MCF 10A (cell line): ENCODE measurements around the gene KIF1A. TPM values are rescaled to one million over a fixed set of nuclear protein-coding genes. Genes with fewer than 3 reads are reported as not detected.

Experiments
- BruUV-seq: library from RNA; stranded (reverse); fragments of 400-500 nt; replicated peaks from 2 replicates; lab custom pipeline; 2021; lab: Mats Ljungman, UMichigan
- CTCF ChIA-PET: fragments of 300-600 bp; sonication (Branson Sonifier 250); formaldehyde crosslinking; extraction: SDS; loops from one replicate; lab custom pipeline; 2021; ENCODE audit warnings: antibody characterized with exemption, inconsistent platforms; lab: Yijun Ruan, JAX
- POLR2A ChIA-PET: fragments of 300-600, 350-650 bp; sonication (Branson Sonifier 250); formaldehyde crosslinking; extraction: SDS; loops from one replicate; lab custom pipeline; 2020; ENCODE audit warnings: antibody characterized with exemption, inconsistent platforms; lab: Yijun Ruan, JAX
- DNase-seq: peaks from one replicate; pipeline ENCODE4 v3.0.0-alpha.2; 2018; ENCODE audit not compliant: unreplicated experiment
- H3K27ac Mint-ChIP-seq: one replicate; pipeline ENCODE4 v1.8.0; 2022; ENCODE audit warnings: mild to moderate bottlenecking, low read depth, mixed read lengths; ENCODE audit not compliant: unreplicated experiment
- H3K27me3 Mint-ChIP-seq: one replicate; pipeline ENCODE4 v1.8.0; 2022; ENCODE audit warnings: mixed read lengths; ENCODE audit not compliant: insufficient read depth, unreplicated experiment
- H3K36me3 Mint-ChIP-seq: one replicate; pipeline ENCODE4 v1.8.0; 2022; ENCODE audit warnings: mild to moderate bottlenecking, moderate library complexity, mixed read lengths; ENCODE audit not compliant: insufficient read depth, unreplicated experiment
- H3K4me1 Mint-ChIP-seq: one replicate; pipeline ENCODE4 v1.8.0; 2022; ENCODE audit warnings: mixed read lengths; ENCODE audit not compliant: insufficient read depth, unreplicated experiment
- H3K4me3 Mint-ChIP-seq: one replicate; pipeline ENCODE4 v1.8.0; 2022; ENCODE audit warnings: mild to moderate bottlenecking, moderate library complexity, mixed read lengths; ENCODE audit not compliant: unreplicated experiment
- H3K9me3 Mint-ChIP-seq: one replicate; pipeline ENCODE4 v1.8.0; 2022; ENCODE audit warnings: mixed read lengths; ENCODE audit not compliant: unreplicated experiment
- CTCF ChIP-seq: fragments of 200-600 bp; IDR thresholded peaks from one replicate; pipeline ENCODE4 v1.8.0; 2022; ENCODE audit warnings: antibody characterized with exemption, mild to moderate bottlenecking; ENCODE audit not compliant: unreplicated experiment
- intact Hi-C: fragments of 100-400 bp; cut with micrococcal nuclease; formaldehyde crosslinking; loops from 2 replicates; pipeline ENCODE4 v1.14.1; 2022
- total RNA-seq: library from RNA; stranded (reverse); gene quantifications from 2 replicates; pipeline ENCODE4 v1.2.3, GENCODE V29; 2022

KIF1A gene
- total RNA-seq, 1 experiment from 2014 or later, result not detected

DNA sequence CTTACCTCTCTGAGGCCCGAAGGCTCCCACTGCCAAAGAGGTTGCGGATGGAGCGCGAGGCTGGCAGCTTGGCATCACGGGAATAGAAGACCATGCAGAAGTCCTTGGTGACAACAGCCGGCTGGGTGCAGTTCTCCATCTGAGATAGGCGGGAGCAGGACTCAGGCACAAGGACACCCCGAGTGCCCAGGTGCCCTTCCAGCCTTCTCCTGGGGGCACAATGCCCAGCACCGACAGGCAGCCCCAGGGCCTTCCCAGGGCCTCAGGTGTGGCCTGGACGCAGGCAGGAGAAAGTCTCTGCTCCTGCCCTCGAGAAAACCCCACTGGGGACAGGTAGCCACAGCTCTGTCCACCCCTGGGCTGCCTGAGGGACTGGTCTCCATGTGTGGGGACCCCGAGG is 94.8 kb downstream of the KIF1A start:
- intact Hi-C loops, result no loop called here
- H3K36me3 Mint-ChIP-seq, result no peaks in the 10 kb centered on the region
- BruUV-seq, result no TSS peak

GRCh38 chr2:240724431-240724830 is 95.6 kb downstream of the KIF1A start:
- peaks cover 31% of the 10 kb centered on the region for H3K27me3 Mint-ChIP-seq
- H3K9me3 Mint-ChIP-seq, result no peaks in the 10 kb centered on the region
- intact Hi-C loops, result no loop called here
- BruUV-seq, result no TSS peak
- no peak for DNase-seq
- ChIA-PET POLR2A (no interaction called here), CTCF (no interaction called here)
- H3K4me3 Mint-ChIP-seq, result no peak overlapping the region
- no peak for TF ChIP-seq CTCF
- H3K4me1 Mint-ChIP-seq, result no peaks in the 10 kb centered on the region
- H3K36me3 Mint-ChIP-seq, result no peaks in the 10 kb centered on the region
- H3K27ac Mint-ChIP-seq, result no peak overlapping the region

More for the DNA sequence above, 94.8 kb downstream of the KIF1A start:
- no peak for DNase-seq
- Mint-ChIP-seq H3K27ac (no peak overlapping the region), H3K9me3 (no peaks in the 10 kb centered on the region), H3K4me3 (no peak overlapping the region), H3K4me1 (no peaks in the 10 kb centered on the region), H3K27me3 (peaks cover 35% of the 10 kb centered on the region)
- ChIA-PET CTCF (no interaction called here), POLR2A (no interaction called here)
- TF ChIP-seq CTCF, result no peak

DNA sequence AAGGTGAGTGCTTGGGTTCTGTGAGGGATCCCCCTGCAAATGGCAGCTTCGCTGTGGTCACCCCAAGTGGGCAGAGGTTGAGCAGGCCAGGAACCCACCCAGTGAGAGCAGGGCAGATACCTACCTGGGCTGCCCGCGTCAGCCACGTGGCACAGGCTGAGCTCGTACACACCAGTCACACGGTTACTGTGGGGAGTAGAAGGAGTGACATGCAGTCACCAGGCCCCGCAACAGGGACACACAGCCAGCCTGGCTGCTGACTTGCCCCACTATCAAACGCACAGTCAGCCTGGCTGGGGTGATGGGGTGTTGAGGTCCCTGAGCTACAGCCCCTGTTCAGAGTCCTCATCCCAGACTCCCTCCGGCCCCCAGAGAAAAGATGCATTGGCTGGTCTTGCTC is 96.2 kb downstream of the KIF1A start:
- BruUV-seq, result no TSS peak
- Mint-ChIP-seq H3K27me3 (peaks cover 25% of the 10 kb centered on the region), H3K4me3 (no peak overlapping the region), H3K9me3 (no peaks in the 10 kb centered on the region), H3K4me1 (no peaks in the 10 kb centered on the region), H3K36me3 (no peaks in the 10 kb centered on the region), H3K27ac (no peak overlapping the region)
- TF ChIP-seq CTCF, result no peak
- intact Hi-C loops, result no loop called here
- POLR2A ChIA-PET, result no interaction called here
- DNase-seq, result no peak
- CTCF ChIA-PET, result no interaction called here

GRCh38 chr2:240722796-240723735 is 97.0 kb downstream of the KIF1A start:
- DNase-seq, result no peak
- CTCF ChIA-PET, result no interaction called here
- TF ChIP-seq CTCF, result no peak
- intact Hi-C loops, result no loop called here
- POLR2A ChIA-PET, result no interaction called here
- no peak overlapping the region for H3K27ac Mint-ChIP-seq
- no peaks in the 10 kb centered on the region for H3K36me3 Mint-ChIP-seq
- H3K4me3 Mint-ChIP-seq, result no peak overlapping the region
- H3K9me3 Mint-ChIP-seq, result no peaks in the 10 kb centered on the region
- no TSS peak for BruUV-seq
- H3K4me1 Mint-ChIP-seq, result no peaks in the 10 kb centered on the region
- H3K27me3 Mint-ChIP-seq, result peaks cover 20% of the 10 kb centered on the region
